Type B pancreatic cell (in vitro differentiated cells): Measurements from ENCODE around the gene RAB40B. TPM values are rescaled to one million over a fixed set of nuclear protein-coding genes. Genes with fewer than 3 reads are reported as not detected.
A peak's percentile ranks its signal among the peaks of the same experiment; 100 is the strongest.

ENCODE experiments used
- DNase-seq: peaks from one replicate; pipeline ENCODE4 v3.0.0; 2021; ENCODE audit warnings: mixed read lengths; ENCODE audit not compliant: unreplicated experiment; ENCODE audit errors: extremely low spot score
- H3K27ac Mint-ChIP-seq: 2 replicates; pipeline ENCODE4 v1.8.0; 2021; ENCODE audit warnings: mild to moderate bottlenecking, mixed read lengths
- H3K27me3 Mint-ChIP-seq: 2 replicates; pipeline ENCODE4 v1.8.0; 2021; ENCODE audit warnings: mixed read lengths
- H3K36me3 Mint-ChIP-seq: 2 replicates; pipeline ENCODE4 v1.8.0; 2021; ENCODE audit warnings: mixed read lengths
- H3K4me1 Mint-ChIP-seq: one replicate; pipeline ENCODE4 v1.8.0; 2021; ENCODE audit warnings: mixed read lengths; ENCODE audit not compliant: unreplicated experiment
- H3K4me3 Mint-ChIP-seq: 2 replicates; pipeline ENCODE4 v1.8.0; 2021; ENCODE audit warnings: mild to moderate bottlenecking, mixed read lengths
- H3K9me3 Mint-ChIP-seq: 2 replicates; pipeline ENCODE4 v1.8.0; 2021; ENCODE audit warnings: mixed read lengths
- CTCF ChIP-seq: fragments of 200-600 bp; sonication (generic); conservative IDR thresholded peaks from 2 replicates; pipeline ENCODE4 v1.5.0; 2021; ENCODE audit warnings: antibody characterized with exemption, mild to moderate bottlenecking
- total RNA-seq: library from RNA; stranded (reverse); gene quantifications from 2 replicates; pipeline ENCODE4 v1.2.1, GENCODE V29; 2021; ENCODE audit warnings: low replicate concordance

RAB40B gene
- total RNA-seq, 1 donor from 2014 or later, result 16.7 TPM

GRCh38 chr17:82650723-82651122 lies 47.8 kb downstream of the RAB40B start:
- DNase-seq, result no peak
- H3K27me3 Mint-ChIP-seq, result no peaks in the 10 kb centered on the region
- H3K9me3 Mint-ChIP-seq, result no peaks in the 10 kb centered on the region
- TF ChIP-seq CTCF, result no peak
- peaks cover 12% of the 10 kb centered on the region for H3K4me1 Mint-ChIP-seq
- no peak overlapping the region for H3K27ac Mint-ChIP-seq
- H3K4me3 Mint-ChIP-seq, result no peak overlapping the region
- no peaks in the 10 kb centered on the region for H3K36me3 Mint-ChIP-seq

- no peak for TF ChIP-seq CTCF
- peak overlapping the region; percentile 70 for H3K4me3 Mint-ChIP-seq
- no peaks in the 10 kb centered on the region for H3K36me3 Mint-ChIP-seq
- H3K9me3 Mint-ChIP-seq, result no peaks in the 10 kb centered on the region
- H3K27me3 Mint-ChIP-seq, result no peaks in the 10 kb centered on the region
- DNase-seq, result no peak
- H3K27ac Mint-ChIP-seq, result peak overlapping the region; percentile 79
- H3K4me1 Mint-ChIP-seq, result peaks cover 14% of the 10 kb centered on the region
Observed at GRCh38 chr17:82649501-82650261, 48.8 kb downstream of the RAB40B start.

DNA sequence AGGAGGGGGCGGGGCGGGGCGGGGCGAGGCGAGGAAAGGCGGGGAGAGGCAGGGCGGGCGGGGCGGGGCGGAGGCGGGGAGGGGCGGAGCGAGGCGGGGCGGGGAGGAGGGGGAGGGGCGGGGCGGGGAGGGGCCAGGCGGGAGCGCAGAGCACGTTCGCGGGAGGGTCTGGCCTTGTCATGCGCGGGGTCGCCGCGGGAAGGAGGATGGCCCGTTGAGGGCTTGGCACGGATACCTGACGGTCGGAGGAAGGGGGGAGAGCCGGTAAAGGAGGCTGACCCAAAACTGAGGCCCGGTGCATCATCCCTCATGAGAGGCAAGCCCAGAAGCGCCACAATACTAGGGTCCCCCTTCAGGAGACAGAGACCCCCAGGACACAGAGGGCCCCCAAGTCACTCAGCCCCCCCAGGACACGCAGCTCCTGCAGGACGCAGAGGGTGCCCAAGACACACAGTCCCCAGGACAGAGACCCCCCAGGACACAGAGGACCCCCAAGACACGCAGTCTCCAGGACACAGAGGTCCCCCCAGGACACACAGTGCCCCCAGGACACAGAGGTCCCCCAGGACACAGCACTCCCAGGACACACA lies 49.7 kb downstream of the RAB40B start:
- no peaks in the 10 kb centered on the region for H3K9me3 Mint-ChIP-seq
- no peak overlapping the region for H3K27ac Mint-ChIP-seq
- TF ChIP-seq CTCF, result no peak
- no peaks in the 10 kb centered on the region for H3K36me3 Mint-ChIP-seq
- no peaks in the 10 kb centered on the region for H3K27me3 Mint-ChIP-seq
- H3K4me3 Mint-ChIP-seq, result peak overlapping the region; percentile 78
- H3K4me1 Mint-ChIP-seq, result peaks cover 14% of the 10 kb centered on the region
- DNase-seq, result peak; percentile 78

GRCh38 chr17:82648165-82648668 lies 50.3 kb downstream of the RAB40B start, which contains the start of gene WDR45B:
TSS of gene WDR45B (minus strand) at chr17:82648444. CDS start at chr17:82648340, 104 bp downstream.
- peak; percentile 94 for DNase-seq
- TF ChIP-seq CTCF, result no peak
- Mint-ChIP-seq H3K4me1 (peaks cover 14% of the 10 kb centered on the region), H3K27ac (peak within 1 kb of the TSS; percentile 91), H3K9me3 (no peaks in the 10 kb centered on the region), H3K4me3 (peak within 1 kb of the TSS; percentile 87), H3K27me3 (no peaks in the 10 kb centered on the region), H3K36me3 (no peaks in the 10 kb centered on the region)

- no peaks in the 10 kb centered on the region for H3K27me3 Mint-ChIP-seq
- no peaks in the 10 kb centered on the region for H3K9me3 Mint-ChIP-seq
- H3K4me1 Mint-ChIP-seq, result peaks cover 14% of the 10 kb centered on the region
- no peaks in the 10 kb centered on the region for H3K36me3 Mint-ChIP-seq
- peak; percentile 13 for TF ChIP-seq CTCF
- DNase-seq, result no peak
- H3K4me3 Mint-ChIP-seq, result peak overlapping the region; percentile 87
- H3K27ac Mint-ChIP-seq, result peak overlapping the region; percentile 91
Observed at GRCh38 chr17:82647593-82648164, 50.8 kb downstream of the RAB40B start.
